22Rv1 (cell line): ENCODE data around the gene RNF39.

ENCODE experiments used
- ZFX ChIP-seq: fragments of 450-650 bp; IDR thresholded peaks from 2 replicates; pipeline ENCODE4 v1.6.1; 2017; ENCODE audit warnings: antibody characterized with exemption, borderline replicate concordance
- TF ChIP-seq, protein P1 (sequence below): fragments of 450-650 bp; IDR thresholded peaks from 2 replicates; pipeline ENCODE4 v1.5.1; 2017; ENCODE audit warnings: mild to moderate bottlenecking

DNA sequence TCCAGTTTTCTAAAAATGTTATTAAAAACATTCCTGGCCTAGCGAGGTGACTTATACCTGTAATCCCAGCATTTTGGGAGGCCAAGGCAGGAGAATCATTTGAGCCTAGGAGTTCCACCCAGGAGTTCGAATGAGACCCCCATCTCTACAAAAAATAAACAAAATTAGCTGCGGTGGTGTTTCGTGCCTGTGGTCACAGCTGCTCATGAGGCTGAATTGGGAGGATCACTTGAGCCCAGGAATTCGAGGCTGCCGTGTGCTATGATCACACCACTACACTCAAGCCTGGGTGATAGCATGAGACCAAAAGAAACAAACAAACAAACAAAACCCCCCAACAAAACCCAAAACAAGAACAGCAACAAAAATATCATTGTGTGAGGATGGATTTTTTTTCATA is 34.3 kb downstream of the RNF39 start:
- TF ChIP-seq, protein P1, sequence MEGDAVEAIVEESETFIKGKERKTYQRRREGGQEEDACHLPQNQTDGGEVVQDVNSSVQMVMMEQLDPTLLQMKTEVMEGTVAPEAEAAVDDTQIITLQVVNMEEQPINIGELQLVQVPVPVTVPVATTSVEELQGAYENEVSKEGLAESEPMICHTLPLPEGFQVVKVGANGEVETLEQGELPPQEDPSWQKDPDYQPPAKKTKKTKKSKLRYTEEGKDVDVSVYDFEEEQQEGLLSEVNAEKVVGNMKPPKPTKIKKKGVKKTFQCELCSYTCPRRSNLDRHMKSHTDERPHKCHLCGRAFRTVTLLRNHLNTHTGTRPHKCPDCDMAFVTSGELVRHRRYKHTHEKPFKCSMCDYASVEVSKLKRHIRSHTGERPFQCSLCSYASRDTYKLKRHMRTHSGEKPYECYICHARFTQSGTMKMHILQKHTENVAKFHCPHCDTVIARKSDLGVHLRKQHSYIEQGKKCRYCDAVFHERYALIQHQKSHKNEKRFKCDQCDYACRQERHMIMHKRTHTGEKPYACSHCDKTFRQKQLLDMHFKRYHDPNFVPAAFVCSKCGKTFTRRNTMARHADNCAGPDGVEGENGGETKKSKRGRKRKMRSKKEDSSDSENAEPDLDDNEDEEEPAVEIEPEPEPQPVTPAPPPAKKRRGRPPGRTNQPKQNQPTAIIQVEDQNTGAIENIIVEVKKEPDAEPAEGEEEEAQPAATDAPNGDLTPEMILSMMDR = no peak
- no peak for TF ChIP-seq ZFX
